GM19452 (cell line): ENCODE results near the gene NIPBL.
"Not testable (repeated sequence)": the region's sequence is repeated elsewhere in the genome, so short reads cannot be mapped to it uniquely, and the experiment has no call there.

Experiments used
- ATAC-seq: cut with Tn5 transposase; IDR thresholded peaks from one replicate; pipeline ENCODE4 v1.9.1; 2021; ENCODE audit not compliant: unreplicated experiment

NIPBL gene

DNA sequence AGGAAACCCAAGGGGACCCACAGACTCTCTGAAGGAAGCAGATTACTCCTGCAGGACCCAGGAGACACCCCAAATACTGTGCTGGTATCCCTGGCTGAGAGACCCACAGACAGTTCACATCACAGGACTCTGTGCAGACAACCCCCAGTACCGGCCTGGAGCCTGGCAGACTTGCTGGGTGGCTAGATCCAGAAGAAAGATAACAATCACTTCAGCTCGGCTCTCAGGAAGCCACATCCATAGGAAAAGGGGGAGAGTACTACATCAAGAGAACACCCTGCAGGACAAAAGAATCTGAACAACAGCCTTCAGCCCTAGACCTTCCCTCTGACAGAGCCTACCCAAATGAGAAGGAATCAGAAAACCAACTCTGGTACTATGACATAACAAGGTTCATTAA, 206.4 kb downstream of the NIPBL start:
- not testable (repeated sequence) for ATAC-seq

- not testable (repeated sequence) for ATAC-seq
Measured at GRCh38 chr5:37086026-37086425, 209.5 kb downstream of the NIPBL start.

DNA sequence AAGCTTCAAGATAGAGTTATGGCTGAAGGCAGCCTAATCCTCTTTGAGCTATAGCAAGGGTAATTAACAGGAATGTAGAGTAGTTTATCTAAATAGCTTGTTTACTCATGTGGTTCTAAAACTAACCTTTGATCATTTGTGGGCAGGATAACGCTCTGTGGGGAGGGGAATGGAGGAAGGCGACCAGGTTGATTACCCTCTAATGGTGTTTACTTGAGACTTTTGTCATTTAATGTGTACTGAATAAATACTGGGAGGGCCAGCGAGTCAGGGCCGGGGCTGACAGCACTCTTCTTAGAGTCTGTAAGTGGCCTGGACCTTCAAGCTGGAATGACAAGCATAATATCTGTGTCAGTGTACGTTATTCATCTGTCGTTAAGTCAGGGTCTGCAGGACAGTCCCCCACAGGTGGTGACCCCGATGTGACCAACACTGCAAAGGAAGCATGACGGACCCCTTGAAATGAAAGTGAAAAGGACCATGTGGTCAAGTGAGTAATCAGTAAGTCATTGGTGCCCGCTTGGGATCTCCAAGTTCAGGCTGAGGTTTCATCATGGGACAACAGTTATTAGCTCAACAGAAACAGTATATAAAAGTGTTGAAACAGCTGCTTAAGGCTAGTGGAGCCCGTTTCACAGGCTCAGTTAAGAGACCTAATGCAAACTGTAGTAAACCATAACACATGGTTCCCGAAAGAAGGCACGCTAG, 210.1 kb downstream of the NIPBL start:
- ATAC-seq, result no peak

- ATAC-seq, result no peak
Measured at GRCh38 chr5:37088009-37088408, 211.4 kb downstream of the NIPBL start.

DNA sequence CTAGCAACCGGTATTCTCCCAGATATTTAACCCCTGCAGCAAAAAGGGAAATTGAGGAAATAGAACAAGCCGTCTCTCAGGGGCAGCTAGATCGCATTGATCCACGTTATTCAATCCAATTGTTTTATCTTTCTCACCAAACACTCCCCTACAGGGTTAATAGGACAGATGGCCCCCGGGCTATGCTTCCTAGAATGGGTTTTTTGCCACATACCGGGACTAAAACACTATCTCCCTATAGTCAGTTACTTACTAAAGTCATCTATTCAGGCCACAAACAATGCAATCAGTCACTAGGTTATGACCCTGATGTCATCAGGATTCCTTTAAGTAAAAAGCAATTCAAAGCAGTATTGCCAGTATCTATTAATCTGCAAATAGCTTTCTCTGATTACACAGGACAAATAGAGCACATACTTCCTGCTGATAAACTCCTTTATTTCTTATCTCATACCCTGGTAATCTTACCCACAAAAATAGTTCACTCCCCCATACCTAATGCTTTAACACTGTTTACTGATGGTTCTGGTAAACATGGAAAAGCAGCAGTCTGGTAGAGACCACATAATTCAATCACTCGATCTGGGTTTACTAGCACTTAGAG, 213.7 kb downstream of the NIPBL start:
- ATAC-seq, result no peak

- no peak for ATAC-seq
Measured at GRCh38 chr5:37090781-37091180, 214.2 kb downstream of the NIPBL start.

- not testable (repeated sequence) for ATAC-seq
Measured at GRCh38 chr5:37093795-37094194, 217.2 kb downstream of the NIPBL start.

- ATAC-seq, result not testable (repeated sequence)
Measured at GRCh38 chr5:37099267-37099666, 222.7 kb downstream of the NIPBL start.

DNA sequence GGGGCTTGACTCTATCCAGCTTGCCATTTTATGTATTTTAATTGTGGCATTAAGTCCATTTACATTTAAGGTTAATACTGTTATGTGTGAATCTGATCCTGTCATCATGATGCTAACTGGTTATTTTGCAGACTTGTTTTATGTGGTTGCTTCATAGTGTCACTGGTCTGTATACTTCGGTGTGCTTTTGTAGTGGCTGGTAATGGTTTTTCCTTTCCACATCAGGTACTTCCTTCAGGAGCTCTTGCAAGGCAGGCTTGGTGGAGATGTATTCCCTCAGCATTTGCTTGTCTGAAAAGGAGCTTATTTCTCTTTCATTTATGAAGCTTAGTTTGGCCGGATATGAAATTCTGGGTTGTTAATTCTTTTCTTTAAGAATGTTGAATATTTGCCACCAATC, 226.7 kb downstream of the NIPBL start:
- ATAC-seq, result no peak

- ATAC-seq, result no peak
Measured at GRCh38 chr5:37109338-37109737, 232.8 kb downstream of the NIPBL start.

DNA sequence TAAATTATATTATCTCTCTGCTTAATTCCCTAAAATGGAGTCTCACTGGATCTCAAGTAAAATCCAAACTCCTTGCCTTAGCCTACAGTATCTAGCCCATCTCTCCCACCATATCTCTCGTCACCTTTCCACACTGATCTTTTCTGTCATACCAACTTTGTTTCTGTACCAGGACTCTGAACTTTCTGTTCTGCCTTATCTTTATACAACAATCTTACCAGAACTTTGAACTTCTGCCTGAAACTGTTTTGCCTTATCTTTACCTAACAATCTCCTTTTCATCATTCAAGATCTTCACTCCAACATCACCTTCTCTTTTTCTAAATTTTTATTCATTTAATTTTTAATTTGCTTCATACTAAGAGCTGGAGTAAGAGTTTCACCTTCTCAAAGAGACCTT, 233.6 kb downstream of the NIPBL start:
- ATAC-seq, result no peak

- ATAC-seq, result peak; percentile 93
Measured at GRCh38 chr5:37111426-37112382, 235.1 kb downstream of the NIPBL start.

- ATAC-seq, result peak; percentile 20
Measured at GRCh38 chr5:37112383-37112991, 235.9 kb downstream of the NIPBL start.
